Ecto neural progenitor cell (in vitro differentiated cells): ENCODE measurements around the gene PDE11A.
"Not testable (repeated sequence)": the region's sequence is repeated elsewhere in the genome, so short reads cannot be mapped to it uniquely, and the experiment has no call there.

Experiments used
- DNase-seq: peaks from one replicate; pipeline ENCODE4 v3.0.0-alpha.2; 2018; ENCODE audit warnings: low spot score

PDE11A gene

GRCh38 chr2:178072383-178073301 lies at the start of gene PDE11A:
Gene PDE11A (minus strand): TSS chr2:178072777. CDS start chr2:178072437, 340 bp downstream.
- DNase-seq: peak; percentile 90

DNA sequence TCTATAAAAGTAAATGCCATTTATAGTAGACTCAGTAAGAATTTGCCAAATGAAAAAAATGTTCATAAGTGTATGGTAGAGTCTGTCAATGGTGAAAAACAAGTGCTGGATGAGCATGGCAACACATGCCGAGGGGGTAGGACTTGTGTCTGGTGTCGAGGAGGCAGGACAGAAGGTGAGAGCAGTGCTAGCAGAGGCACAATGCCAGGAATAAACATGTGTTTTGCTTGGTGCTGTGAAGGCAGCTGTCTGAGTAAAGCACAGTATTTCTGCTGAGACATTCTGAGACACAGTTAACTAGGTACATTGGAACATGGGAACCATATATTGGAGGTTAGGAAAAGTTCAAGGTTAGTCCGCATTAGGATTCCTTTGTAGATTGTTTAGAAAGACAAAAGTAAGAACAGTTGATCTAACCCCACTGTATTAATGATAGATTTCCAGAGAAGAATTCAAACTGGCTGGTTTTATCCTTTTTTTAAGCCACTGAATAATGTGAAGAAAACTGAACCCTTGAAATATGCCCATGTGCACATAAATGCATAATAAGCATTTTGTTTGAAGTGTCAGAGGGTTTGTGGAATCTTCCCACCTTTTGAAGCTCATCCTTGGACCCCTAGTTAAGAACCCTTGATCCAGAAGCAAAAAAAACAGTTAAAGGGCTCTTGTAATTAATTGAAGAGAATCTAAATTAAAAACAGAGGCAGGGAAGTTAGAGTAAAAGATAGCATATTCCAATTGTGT lies 46.8 kb upstream of the PDE11A start:
- DNase-seq: no peak

- DNase-seq: no peak
These were observed 45.1 kb upstream of the PDE11A start for GRCh38 chr2:178117725-178118124.

DNA sequence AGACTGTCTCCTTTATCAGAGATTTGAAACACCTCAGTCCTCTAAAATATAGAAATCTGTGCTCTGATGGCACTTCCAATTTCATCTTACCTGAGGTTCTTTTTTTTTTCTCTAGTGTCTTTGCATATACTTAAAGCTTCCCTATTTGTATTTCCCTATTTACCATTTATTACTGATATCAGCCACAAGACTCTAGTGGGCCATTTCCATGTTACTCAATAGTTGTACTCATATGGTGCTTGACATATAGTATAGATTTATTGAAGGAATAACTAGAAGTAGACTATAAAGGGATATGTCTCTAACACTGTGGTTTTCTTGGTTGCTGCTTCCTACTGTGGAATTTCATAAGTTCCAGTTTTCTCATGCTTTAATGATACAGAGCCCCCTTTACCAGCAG lies 42.7 kb upstream of the PDE11A start:
- no peak for DNase-seq

GRCh38 chr2:178114462-178114861 lies 41.9 kb upstream of the PDE11A start:
- no peak for DNase-seq

DNA sequence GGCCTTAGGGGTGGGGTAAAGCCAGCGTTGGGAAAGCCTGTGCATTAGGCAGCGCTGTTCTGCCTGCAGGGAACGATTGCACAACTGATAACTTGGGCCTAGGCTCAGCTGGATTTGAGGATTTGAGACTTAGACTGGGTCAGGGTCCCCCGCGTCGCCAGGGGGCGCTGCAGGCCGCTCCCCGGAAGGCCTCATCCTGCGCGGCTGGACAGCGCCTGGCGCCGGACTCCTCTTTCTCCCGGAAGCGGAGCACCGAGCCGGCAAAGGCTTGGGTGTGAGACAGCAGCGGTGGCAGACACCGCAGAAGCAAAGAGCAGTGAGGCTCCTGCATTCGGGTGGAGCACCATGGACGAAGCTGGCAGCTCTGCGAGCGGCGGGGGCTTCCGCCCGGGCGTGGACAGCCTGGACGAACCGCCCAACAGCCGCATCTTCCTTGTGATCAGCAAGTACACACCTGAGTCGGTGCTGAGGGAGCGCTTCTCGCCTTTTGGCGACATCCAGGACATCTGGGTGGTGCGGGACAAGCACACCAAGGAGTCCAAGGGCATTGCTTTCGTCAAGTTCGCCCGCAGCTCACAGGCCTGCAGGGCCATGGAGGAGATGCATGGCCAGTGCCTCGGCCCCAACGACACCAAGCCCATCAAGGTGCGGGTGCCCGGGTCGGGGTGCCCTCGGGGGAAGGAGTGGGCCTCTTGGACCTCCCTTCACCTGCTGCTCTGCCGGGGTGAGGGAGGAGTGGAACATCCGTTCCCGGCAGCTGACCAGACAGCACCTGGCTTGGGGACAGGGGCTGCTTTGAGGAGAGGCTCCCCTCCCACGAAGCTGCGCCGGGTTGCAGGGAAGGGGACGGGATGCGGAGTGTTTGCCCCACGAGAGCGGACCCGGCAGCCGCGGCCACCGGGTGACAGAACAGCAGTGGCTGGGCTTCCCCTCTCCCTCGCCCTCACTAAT lies 39.9 kb upstream of the PDE11A start, which contains the start of gene RBM45:
TSS of gene RBM45 (plus strand) at position 236 of the 951 bp plus-strand sequence. CDS start at position 346, 110 bp downstream.
- peak; percentile 95 for DNase-seq

DNA sequence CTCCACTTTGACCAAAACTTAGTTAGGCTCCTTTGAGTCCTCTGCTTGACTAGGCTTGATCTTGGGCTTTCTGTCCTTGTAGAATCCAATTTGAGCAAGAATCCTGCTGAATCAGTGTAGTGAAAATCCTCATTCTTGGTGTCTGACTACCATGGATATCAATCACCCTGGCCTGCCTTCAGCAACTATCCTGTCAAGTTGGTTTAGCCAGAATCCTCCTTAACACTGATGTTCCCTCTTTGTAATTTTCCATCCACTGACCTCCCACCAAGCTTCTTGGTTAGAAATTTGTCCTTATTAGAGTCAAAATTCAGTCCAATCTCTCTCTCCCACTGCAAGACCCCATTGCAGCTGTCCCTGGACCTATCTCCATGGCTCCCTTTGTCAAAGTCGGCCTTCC lies 39.2 kb upstream of the PDE11A start:
- no peak for DNase-seq

DNA sequence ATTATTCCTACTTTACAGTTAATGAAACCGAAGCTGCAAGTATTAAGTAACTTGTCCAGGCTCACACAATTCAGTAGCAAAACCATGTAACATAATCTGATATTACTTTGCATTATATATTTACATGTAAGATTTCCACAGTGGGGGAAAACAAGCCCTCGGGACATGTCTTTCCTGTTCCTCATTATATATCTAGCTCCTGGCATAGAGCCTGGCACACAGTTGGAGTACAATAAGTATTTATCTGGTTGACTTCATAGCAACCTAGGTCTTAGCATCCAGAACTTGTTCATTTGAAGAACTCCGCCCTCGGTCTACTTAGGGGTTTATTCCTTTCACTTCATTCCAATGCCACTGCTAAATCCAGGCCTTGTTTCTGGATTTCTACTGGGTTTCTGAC lies 38.1 kb upstream of the PDE11A start:
- DNase-seq: no peak

- no peak for DNase-seq
These were observed 37.2 kb upstream of the PDE11A start for GRCh38 chr2:178109813-178110212.

DNA sequence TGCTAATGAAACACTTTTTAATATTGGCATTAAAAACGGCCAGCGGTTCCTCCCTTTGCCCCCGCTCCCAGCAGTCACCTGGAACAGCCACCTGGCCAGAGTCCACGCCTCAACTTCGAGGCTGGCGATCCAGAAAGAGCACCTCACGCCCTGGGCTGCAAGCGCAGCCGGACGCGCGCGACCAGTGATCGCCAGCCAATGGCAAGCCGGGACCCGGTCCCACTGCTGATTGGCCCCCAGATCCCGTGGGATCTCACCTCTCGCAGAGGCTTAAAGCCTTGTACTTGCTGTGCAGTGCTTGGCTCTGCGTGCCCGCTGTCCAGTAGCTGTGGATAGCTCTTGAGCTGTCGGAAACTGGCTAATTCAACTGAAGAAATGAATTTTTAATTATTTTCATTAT lies 35.6 kb upstream of the PDE11A start:
- no peak for DNase-seq

DNA sequence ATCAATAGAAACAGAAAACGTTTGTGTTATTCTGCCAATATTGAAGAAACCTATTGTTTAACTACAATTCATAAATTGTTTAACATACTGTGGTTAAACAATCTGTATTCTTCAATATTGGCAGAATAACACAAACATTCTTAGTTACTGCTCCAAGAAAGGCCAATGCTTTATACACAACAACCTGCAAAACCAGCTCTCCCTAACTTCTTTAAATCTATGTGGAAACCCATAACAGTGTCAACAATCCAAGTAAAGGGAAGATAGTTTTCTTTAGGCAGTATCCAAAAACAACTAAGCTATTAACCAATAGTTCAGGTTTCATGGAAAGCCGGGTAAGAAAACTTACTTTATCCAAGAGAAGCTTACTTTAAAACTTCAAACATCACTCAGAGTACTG lies 33.5 kb upstream of the PDE11A start:
- DNase-seq: no peak

DNA sequence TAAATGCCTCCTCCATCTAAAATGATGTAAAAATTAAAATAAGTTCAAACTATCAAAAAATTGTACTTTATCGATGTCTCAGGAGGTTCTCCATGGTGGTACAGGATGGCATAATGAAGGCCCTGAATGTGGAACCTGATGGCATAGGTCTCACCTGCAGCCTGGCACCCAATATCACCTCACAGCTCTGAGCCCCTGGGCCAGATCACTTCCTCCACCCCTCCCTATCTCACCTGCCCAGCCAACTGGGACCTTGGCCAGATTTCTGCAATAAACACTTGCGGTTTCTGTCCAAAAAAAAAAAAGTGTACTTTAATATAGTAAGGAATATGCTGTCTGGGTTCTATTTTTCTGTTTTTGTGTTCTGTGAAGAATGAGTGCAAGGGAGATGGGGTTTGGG lies 33.0 kb upstream of the PDE11A start:
- no peak for DNase-seq

DNA sequence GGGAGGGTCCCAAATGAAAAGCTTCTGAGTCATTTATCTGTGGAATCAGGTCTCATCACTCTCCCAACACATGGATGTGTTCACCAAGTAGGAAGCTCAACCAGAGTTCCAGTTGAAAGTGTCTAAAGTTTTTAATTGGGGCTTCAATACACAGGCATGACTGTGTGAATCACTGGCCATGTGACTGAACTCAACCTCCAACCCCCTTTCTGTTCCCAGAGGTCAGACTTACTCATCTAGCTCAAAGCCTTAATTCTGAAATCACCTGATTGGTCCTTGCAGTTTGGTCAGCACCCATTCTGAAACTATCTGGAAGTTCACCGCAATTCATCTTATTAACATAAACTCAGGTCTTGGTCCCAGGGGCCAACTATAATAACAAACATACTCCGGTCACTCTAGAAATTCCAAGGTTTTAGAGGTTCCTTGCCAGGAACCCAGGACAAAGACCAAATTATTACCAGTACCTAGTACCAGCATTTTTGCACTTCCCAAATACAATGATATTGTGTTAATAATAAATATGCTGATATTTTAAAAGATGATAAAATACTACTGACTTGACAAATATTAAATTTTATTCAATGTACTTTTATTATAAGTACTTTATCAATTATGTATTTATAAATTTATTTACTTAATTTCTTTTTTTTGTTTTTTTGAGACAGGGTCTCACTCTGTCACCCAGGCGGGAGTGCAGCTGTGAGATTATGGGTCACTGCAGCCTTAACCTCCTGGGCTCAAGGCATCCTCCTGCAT lies 28.9 kb upstream of the PDE11A start:
- no peak for DNase-seq

GRCh38 chr2:178093471-178093870 lies 20.9 kb upstream of the PDE11A start:
- DNase-seq: no peak

- DNase-seq: no peak
These were observed 16.2 kb upstream of the PDE11A start for GRCh38 chr2:178088774-178089270.

- DNase-seq: no peak
These were observed 11.7 kb upstream of the PDE11A start for GRCh38 chr2:178084273-178084672.

GRCh38 chr2:178082408-178083045 lies 9.9 kb upstream of the PDE11A start:
- no peak for DNase-seq

DNA sequence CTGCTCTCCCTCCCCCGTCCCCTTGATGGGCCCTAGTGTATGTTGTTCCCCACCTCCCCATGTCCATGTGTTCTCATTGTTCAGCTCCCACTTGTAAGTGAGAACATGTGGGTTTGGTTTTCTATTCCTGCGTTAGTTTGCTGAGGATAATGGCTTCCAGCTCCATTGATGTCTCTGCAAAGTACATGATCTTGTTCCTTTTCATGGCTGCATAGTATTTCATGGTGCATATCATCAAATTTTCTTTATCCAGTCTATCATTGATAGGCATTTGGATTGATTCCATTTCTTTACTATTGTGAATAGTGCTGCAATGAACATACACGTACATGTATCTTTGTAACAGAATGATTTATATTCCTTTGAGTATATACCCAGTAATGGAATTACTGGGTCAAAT lies 6.7 kb upstream of the PDE11A start:
- not testable (repeated sequence) for DNase-seq

DNA sequence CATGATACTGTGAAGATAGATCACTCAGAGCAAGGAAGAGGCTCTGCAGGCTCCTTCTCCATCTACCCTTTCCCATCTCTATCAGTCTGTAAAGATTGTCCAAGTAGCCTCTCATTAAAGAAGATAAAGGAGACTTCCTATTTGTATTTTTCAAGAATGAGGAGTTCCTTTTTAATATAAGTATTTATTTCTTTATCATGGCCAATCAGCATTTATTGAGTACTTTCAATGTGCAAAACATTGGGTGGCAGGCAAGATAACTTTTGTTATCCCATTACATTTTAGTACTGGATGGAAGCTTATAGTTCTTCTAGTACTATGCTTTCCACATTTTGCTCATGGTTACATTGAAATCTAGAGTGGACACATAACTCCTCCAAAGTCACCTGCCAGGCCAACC lies 3.6 kb upstream of the PDE11A start:
- DNase-seq: no peak

GRCh38 chr2:178075006-178075326 lies 2.4 kb upstream of the PDE11A start:
- no peak for DNase-seq
